HG03064 (cell line): Measurements from ENCODE around the gene EVI2B.
"Not testable (repeated sequence)": the region's sequence is repeated elsewhere in the genome, so short reads cannot be mapped to it uniquely, and the experiment has no call there.

Experiments
- ATAC-seq: cut with Tn5 transposase; IDR thresholded peaks from one replicate; pipeline ENCODE4 v1.9.1; 2021; ENCODE audit warnings: low read depth; ENCODE audit not compliant: unreplicated experiment

The EVI2B gene, protein sequence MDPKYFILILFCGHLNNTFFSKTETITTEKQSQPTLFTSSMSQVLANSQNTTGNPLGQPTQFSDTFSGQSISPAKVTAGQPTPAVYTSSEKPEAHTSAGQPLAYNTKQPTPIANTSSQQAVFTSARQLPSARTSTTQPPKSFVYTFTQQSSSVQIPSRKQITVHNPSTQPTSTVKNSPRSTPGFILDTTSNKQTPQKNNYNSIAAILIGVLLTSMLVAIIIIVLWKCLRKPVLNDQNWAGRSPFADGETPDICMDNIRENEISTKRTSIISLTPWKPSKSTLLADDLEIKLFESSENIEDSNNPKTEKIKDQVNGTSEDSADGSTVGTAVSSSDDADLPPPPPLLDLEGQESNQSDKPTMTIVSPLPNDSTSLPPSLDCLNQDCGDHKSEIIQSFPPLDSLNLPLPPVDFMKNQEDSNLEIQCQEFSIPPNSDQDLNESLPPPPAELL

DNA sequence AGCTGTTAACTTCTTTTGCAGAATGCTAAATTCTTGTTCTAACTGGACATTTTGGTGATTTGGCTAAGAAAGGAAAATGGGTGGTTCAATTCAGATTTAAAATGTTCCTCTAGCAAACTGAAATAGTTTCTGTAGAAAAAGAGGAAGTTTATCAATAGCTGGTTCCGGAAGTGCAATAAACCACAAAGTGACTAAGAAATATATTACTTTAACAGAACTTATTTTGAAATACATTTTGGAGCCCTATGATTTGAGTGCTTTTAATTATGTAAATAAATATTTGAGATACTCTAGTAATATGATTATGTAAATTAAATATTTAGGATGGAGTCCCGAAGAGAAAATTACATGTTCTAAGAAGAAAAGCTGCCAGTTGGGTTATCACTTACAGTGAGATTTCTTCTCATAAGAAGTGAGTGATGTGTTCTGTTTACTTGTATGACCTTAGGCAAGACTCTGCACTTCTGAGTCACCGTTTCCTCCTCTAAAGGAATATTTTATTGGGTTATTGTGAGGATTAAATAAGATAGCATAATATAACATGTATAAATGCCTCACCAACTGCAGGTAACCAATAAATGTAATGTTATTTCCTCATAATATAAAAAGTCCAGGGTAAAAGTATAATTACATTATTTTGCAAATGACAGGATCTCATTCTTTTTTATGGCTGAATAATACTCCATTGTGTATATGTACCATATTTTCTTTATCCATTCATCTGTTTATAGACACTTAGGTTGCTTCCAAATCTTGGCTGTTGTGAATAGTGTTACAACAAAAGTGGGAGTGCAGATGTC is at the start of gene EVI2B:
EVI2B (minus strand) TSS at position 73 of the 800 bp plus-strand sequence. CDS start 8,445 bp downstream, outside the sequence.
- ATAC-seq, result no peak

DNA sequence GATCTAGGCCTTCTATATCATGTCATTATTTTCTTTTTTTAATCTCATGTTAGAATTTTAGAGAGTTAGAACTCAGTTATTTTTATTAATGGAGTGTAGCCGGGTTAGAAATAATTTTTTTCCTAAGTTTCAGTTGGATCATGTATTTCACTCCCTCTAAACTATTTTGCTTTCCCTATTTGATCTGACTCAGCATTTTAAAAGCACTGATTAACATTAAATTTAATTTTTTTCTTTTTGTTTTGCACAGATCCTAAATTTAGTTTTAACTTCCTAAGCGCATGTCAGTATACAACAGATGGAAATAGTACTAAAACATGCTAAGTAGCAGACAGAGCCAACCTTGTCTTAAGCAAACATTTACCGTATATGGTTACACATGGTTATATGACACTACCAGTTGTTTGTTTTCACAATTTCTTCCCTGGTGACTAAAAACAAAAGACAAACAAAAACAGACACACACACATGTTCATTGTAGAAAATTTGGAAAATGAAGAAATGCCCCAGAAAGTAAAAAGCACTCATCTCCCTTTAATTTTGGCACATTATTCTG is 44.1 kb upstream of the EVI2B start:
- no peak for ATAC-seq

DNA sequence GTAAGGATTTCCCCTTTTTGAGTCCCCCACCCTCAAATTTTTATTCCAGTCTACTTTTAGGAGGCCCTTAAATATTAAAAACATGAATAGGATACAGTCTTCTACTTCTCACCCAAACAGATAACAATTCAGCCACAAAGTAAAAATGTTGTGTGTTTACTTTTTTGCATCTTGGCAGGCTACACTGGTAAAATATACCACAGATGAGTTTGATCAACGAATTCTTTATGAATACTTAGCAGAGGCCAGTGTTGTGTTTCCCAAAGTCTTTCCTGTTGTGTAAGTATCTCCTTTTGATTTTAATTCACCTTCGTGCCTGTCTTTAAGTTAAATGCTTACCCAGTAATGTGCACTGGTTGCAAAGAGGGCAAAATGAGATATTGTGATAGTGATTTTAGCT is 43.2 kb upstream of the EVI2B start:
- no peak for ATAC-seq

DNA sequence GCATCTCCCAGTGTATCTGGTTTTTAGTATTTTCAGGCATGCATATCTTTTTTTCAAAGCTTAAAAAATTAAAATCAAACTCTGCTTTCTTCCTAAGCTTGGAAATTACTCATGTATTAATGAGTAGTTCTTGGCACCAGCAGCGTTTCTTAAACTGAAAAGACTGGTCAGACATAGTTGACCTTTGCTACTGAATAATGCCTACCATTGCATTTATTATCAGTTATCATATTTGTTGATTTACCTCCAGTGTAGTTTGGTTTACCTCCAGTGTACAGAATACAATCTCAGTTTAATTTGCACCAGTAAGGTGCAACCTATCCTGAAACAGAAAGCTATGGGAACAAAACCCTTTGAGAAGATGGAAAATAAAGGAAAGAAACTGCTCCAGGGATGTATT is 42.1 kb upstream of the EVI2B start:
- ATAC-seq, result no peak

DNA sequence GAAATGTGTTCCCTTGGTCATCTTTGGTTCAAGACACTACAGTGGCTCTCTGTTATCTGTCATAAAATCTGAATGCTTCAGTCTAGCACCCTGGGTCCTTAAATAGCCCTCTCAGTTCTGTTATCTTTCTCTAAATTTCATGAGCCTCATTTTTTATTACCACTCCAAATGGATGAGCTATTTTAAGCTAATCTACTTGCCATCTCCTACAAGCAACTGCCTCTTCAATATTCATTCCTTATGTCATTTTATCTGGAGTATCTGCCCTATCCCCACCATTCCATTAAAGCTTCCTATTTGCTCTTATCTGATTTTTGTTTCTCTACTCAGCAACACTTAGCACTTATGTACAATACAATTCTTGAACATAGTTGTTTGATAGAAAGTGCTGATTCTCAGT is 35.6 kb upstream of the EVI2B start:
- no peak for ATAC-seq

DNA sequence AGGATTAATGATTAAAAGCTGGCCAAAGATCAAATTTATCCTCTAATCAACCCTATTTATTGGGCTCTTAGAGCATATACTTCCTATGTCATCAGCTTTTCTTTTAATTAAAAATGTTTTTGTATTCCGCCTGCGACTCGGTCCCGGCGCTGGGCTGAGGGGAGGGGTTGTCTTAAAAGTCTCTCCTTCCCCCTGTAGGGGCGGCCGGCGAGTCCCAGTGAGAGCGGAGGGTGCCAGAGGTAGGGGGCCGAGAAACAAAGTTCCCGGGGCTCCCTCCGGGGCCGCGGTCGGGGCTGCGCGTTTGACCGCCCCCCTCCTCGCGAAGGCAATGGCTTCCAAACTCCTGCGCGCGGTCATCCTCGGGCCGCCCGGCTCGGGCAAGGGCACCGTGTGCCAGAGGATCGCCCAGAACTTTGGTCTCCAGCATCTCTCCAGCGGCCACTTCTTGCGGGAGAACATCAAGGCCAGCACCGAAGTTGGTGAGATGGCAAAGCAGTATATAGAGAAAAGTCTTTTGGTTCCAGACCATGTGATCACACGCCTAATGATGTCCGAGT is 31.4 kb upstream of the EVI2B start:
- ATAC-seq, result not testable (repeated sequence)

DNA sequence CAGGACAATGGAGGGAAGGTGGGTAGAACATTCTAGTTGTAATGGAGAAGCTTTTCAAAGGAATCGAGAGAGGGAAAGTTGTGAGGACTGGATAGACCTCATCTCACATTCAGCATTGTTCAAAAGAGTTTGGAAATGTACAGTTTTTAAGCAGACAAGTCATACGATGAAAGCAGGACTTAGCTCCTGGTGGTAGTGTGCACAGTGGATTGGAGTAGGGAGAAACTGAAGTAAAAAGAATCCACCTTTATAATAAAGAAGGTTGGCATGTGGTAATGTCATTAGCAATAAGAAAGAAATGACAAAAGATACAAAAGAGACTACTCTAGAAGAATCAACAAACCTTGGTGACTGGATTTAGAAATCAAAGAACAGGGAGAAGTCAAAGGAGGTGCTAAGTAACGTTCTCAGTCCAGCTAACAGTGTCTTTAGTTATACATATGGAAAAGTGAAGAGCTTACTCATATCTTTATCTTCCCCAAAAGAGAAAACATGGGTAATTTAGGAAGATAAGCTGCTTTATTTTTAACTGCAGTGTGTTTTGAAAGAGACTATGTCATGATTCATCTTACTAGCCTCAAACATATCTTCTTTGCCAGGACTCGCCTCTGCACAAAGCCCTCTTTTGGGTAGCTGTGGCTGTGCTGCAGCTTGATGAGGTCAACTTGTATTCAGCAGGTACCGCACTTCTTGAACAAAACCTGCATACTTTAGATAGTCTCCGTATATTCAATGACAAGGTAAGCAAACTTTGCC is 26.2 kb upstream of the EVI2B start:
- ATAC-seq, result no peak

DNA sequence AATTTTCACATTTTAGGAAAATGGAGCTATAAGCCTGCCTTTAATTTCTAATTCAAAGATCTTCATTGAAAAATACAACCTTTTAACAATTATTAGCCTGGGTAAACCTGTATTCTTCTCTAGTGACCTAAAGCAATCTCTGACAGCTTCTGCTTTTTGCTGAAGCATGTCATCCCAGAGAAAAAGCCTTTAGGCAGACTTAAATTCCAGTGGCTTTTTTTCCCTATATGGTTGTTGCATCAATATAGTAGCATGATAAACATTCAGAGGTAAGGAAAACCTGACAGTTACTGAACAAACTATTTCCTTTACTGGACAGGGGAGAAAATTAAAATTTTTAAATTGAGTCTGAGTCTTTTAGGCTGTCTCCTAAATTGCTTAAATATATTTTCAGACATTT is 15.4 kb upstream of the EVI2B start:
- ATAC-seq, result no peak

DNA sequence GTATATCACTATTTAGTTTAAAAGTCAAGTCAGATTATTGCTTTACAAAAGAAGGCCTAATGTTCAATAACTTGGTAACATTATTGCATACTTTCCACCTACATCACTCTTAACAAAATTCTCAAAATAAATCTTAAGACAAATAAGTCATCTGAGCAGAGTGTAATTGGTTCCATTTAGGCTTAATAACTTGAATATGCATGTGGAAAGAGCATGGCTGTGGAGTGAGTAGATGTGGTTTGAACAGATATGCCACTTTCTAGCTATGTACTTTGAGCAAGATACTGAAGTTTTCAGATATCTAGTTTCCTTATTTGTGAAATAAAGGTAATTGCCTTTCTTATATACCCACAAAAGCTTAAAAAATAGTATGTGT is 14.3 kb upstream of the EVI2B start:
- ATAC-seq, result no peak

DNA sequence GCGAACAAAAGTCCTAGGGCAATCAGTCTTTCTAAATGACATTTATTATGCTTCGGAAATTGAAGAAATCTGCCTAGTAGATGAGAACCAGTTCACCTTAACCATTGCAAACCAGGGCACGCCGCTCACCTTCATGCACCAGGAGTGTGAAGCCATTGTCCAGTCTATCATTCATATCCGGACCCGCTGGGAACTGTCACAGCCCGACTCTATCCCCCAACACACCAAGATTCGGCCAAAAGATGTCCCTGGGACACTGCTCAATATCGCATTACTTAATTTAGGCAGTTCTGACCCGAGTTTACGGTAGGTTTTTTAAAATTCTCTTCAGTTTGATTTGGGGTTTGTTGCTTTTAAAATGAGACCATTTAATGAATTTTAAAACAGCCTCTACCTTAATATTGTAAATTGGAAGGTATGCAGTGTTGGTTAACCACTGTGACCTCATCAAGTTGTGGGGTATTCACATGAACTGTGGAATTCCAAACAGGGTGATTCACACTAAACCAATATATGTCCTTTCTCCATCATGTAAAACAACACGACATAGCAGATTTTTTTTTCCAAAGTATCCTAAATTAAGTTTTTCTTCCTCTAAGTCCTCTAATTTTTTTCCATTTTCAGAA is 13.8 kb upstream of the EVI2B start:
- no peak for ATAC-seq

DNA sequence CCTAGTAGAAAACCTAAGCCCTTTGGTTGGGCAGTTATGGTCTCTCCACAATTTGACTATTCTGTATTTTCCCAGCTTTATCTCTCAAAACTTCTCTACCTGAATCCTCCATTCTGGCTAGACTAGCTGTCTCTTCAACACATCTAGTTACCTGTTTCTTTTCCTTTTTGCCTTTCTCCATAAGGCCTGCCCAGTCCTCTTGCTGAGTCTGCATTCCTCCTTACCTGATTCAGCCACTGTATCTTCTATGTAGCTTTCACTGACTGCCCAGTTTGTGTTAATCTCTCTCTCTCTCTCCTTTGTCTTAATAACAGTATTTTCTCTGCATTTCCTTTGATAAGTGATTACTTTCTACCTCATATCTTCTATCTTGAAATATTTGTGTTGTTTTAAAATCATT is 9.7 kb upstream of the EVI2B start:
- ATAC-seq, result no peak

DNA sequence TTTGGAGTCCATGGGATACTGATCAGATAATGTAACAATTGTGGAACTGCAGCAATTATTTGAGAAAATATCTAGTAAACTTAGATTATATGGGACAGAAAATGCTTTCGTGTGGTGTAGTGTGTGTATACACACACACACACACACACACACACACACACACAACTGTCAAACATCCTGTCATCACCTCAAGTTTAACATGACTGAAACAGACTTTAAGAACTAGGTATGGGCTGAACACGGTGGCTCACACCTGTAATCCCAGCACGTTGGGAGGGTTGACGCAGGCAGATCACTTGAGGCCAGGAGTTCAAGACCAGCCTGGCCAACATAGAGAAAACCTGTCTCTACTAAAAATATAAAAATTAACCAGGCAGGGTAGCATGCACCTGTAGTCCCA is 8.1 kb upstream of the EVI2B start:
- no peak for ATAC-seq

DNA sequence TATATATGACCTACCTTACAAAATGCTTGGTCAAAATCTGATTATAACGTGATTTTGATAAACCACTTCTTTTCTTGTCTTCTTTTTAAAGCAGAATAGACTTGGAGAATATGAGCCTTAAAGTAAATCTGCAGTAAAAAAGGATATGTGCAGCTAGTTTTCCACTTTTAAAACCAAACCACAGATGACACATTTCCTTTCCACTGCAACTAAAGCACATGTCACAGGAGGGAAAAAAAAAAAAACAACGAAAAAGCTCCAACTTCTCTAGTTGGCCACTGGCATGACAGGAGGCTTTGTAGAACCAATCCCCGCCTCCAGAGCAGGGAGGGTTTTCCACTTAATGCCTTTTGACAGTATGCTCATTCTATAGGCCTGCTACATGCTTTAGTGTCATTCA is 7.6 kb upstream of the EVI2B start, which contains the start of gene EVI2A:
EVI2A (minus strand) TSS at position 142 of the 400 bp plus-strand sequence. CDS start 2,609 bp downstream, outside the sequence.
- ATAC-seq, result no peak

DNA sequence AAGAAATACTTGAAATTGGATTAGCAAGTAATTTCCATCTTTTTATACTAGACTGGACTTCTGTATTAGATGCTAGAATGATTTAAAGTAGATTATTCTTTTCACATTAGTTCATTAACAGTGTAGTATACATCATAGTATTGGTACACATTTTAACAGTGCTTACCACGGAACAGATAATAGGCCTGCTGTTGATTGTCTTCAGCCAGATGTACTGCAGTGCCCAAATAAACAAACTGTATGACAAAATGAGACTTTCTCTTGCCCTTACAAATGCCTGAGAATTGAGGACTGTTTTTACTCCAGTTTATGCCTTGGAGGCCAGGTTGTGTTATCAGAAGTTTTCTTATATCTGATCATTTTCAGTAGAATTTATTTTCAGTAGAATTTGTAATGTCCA is 6.9 kb upstream of the EVI2B start:
- ATAC-seq, result no peak

DNA sequence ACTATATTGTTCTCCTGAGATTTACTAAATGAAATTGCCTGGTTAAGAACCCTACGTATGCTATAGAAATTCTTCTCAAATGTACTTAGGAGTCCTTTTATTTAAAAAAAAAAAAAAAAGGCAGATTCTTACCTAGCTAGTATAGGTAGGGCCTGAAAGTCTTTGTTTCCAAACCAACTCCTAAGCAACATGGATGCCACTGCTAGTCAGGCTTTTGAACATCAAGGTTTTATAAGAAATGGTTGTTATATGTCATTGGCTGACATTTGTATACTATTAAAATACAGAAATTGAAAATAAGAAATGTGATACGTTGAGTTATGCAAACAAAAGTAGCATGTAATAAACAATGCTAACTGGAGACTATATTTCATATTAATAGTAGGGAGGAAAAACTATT is 6.4 kb upstream of the EVI2B start:
- no peak for ATAC-seq

DNA sequence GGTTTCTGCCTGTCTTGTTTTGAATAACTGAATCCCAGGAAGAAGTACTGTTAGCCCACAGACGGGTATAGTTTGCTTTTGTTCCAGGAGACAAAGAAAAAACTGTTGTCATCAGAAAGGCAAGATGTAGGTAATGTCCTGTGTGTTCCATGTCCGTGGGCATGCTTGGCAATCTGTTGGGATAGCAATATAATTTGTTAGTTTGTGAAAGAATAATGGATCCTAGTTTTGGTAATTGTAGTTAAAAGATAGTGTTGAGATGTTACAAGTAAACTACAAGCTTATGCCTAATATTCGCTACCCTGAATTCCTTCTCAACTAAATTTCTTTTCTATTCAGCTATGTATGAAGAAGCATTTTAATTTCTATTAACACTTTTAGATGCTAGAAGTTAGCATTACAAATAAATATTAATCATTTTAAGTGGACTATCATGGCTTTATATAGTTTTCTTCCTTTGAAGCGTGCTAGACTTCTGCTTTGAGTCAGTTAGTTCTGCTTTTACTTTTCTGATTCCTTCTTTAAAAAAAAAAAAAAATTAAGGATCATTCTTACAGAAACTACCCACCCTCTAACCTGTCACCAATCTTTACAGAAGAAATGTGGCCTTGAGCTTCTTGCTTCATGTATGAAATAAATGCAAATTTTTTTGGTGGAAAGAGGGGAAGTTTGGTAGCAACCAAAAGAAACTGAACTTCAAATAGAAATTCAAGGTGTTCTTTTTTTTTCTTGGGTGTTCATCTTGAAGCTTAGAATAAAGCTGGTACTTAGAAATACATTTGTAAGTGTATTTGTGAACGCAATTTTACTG is 5.2 kb upstream of the EVI2B start:
- no peak for ATAC-seq

DNA sequence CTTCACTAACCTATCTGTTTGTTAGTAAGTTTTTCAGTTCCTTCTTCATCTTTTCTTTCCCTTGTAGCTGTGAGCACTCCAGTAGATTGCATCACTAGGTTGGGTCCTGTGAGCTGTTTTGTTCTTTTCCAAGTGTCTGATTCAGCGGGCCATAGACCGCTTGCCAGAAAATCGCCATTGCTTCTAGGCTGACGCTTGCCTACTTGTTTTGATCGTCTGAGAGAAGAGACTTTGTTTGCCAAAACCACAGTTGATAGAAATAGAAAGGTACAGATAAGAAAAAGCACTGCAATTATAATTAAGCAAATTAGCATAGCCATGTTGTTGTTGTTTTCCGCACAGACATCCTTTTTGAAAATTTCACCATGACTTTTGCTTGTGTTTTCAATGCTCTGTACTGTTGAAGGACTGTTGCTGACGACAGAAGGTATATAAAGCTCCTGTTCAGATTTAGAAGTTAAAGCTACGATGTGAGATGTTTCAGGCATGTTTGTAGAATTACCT is 4.5 kb upstream of the EVI2B start:
- no peak for ATAC-seq

DNA sequence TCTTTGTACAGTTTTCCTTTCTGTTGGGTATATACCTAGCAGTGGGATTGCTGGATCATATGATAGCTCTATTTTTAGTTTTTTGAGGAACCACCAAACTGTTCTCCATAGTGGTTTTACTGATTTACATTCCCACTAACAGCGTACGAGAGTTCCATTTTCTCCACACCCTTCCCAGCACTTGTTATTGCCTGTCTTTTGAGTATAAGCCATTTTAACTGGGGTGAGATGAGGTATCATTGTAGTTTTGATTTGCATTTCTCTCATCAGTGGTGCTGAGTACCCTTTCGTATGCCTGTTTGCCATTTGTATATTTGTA is 887 bp upstream of the EVI2B start:
- ATAC-seq, result no peak

DNA sequence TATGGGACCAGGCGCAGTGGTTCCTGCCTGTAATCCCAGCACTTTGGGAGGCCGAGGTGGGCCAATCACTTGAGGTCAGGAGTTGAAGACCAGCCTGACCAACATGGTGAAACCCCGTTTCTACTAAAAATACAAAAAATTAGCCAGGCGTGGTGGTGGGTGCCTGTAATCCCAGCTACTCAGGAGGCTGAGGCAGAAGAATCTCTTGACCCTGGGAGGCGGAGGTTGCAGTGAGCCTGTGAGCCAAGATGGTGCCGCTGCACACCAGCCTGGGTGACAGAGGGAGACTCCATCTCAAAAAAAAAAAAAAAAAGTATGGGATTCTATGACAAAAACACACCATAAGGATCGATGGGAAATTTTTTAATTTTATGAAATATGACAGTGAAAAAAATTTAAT is 1.6 kb downstream of the EVI2B start:
- not testable (repeated sequence) for ATAC-seq
